ENCODE results near the gene BLOC1S1. TPM values are rescaled to one million over a fixed set of nuclear protein-coding genes. Genes with fewer than 3 reads are reported as not detected.

The BLOC1S1 gene
- total RNA-seq, 1 donor from 2014 or later, result 51.0 TPM

DNA sequence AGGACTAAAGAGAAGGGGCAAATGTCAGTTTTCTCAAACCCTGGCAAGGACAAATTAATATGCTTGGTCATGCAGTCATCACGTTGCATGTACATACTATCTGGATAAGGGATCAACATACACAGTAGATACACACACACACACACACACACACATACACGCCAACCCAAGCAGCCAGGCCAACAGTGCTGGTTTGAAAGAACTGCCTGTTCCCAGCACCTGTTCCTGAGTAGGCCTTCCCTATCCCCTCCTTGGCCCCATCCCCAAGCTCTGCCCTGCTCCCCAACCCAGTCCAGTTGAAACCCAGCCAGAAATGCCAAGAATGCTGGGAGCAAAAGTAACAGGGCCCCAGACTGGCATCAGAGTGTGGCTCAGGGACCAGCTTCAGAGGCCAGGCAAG is 12.6 kb upstream of the BLOC1S1 start:
- Mint-ChIP-seq H3K36me3 (ENCODE audit: low read depth, unreplicated experiment) (peaks cover 3% of the 10 kb centered on the region), H3K27ac (ENCODE audit: unreplicated experiment) (no peak overlapping the region)
- no peak for DNase-seq (ENCODE audit: low read depth)

DNA sequence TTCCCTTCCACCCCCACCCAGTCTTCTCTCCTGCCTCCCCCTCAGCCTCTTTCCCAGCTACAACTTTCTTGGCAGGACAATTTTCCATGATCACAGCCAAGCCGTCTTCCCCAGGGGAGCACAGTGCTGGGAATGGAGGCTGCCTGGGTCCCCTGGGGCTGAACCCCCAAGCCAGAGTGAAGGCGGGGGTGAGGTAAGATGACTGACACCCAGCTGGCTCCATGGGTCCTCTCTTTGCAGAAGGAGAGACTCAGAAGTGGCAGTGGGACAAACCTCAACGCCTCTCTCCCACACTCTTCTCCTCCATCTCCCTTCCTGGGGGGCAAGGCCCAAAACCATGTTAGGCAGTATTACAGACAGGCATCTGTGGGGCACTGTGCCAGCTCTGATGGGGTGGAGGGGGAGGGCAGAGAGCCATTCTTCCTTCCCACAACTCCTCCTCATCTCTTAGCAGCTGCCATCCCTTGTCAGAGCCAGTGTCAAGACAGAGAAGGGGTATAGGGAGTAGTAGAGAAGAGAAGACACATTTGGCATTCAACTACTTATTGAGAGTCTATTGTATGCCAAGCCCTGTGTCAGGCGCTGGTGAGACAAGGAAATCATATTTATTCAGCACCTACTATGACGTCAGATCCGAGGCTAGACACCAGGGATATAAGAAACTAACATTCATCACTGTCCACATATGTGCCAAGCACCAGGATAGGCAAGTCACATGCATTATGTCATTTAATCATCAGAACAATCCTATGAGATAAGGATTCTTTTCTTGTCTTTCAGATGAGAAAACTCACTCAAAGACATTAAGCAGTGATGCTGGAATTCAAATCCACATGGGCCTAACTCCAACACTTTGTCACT is 11.7 kb upstream of the BLOC1S1 start:
- Histone ChIP-seq H3K4me3 (ENCODE audit: insufficient read depth, low read depth, low read length) (no peak overlapping the region), H4K20me1 (ENCODE audit: insufficient read depth, low read length) (peaks cover 4% of the 10 kb centered on the region), H3K9ac (ENCODE audit: low read length) (no peak overlapping the region), H3K36me3 (ENCODE audit: insufficient read depth, low read length) (no peaks in the 10 kb centered on the region), H3K4me2 (ENCODE audit: low read length) (no peak overlapping the region), H3K27me3 (ENCODE audit: insufficient read depth, low read length) (peaks cover 3% of the 10 kb centered on the region), H3K9me3 (ENCODE audit: insufficient read depth, low read depth, low read length) (no peaks in the 10 kb centered on the region), H3K4me1 (ENCODE audit: insufficient read depth, low read length) (peaks cover 12% of the 10 kb centered on the region), H2AFZ (ENCODE audit: low read depth, low read length) (no peak overlapping the region), H3K79me2 (ENCODE audit: insufficient read depth, low read length) (peaks cover 37% of the 10 kb centered on the region), H3K27ac (ENCODE audit: low read depth, low read length) (no peak overlapping the region)
- no peak for TF ChIP-seq EZH2 (IDR thresholded peaks at IDR 0.05; ENCODE audit: insufficient read depth, low read length)
- TF ChIP-seq, protein P1, sequence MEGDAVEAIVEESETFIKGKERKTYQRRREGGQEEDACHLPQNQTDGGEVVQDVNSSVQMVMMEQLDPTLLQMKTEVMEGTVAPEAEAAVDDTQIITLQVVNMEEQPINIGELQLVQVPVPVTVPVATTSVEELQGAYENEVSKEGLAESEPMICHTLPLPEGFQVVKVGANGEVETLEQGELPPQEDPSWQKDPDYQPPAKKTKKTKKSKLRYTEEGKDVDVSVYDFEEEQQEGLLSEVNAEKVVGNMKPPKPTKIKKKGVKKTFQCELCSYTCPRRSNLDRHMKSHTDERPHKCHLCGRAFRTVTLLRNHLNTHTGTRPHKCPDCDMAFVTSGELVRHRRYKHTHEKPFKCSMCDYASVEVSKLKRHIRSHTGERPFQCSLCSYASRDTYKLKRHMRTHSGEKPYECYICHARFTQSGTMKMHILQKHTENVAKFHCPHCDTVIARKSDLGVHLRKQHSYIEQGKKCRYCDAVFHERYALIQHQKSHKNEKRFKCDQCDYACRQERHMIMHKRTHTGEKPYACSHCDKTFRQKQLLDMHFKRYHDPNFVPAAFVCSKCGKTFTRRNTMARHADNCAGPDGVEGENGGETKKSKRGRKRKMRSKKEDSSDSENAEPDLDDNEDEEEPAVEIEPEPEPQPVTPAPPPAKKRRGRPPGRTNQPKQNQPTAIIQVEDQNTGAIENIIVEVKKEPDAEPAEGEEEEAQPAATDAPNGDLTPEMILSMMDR (IDR thresholded peaks at IDR 0.05; ENCODE audit: insufficient read depth, low read depth, low read length), result no peak
- FAIRE-seq (no peak), DNase-seq (ENCODE audit: low read depth) (peak; percentile 54)
- Mint-ChIP-seq H3K36me3 (ENCODE audit: low read depth, unreplicated experiment) (peaks cover 3% of the 10 kb centered on the region), H3K9me3 (ENCODE audit: unreplicated experiment) (no peaks in the 10 kb centered on the region), H3K27ac (ENCODE audit: unreplicated experiment) (no peak overlapping the region), H3K4me1 (ENCODE audit: low read depth, unreplicated experiment) (peaks cover 17% of the 10 kb centered on the region), H3K27me3 (ENCODE audit: low read depth, unreplicated experiment) (peaks cover 13% of the 10 kb centered on the region), H3K4me3 (ENCODE audit: unreplicated experiment) (no peak overlapping the region)

More for the DNA sequence above, 12.6 kb upstream of the BLOC1S1 start:
- H3K4me2 ChIP-seq (ENCODE audit: low read length), result no peak overlapping the region
- H3K9ac ChIP-seq (ENCODE audit: low read length), result no peak overlapping the region
- Mint-ChIP-seq H3K4me1 (ENCODE audit: low read depth, unreplicated experiment) (peaks cover 14% of the 10 kb centered on the region), H3K4me3 (ENCODE audit: unreplicated experiment) (no peak overlapping the region), H3K9me3 (ENCODE audit: unreplicated experiment) (no peaks in the 10 kb centered on the region), H3K27me3 (ENCODE audit: low read depth, unreplicated experiment) (peaks cover 10% of the 10 kb centered on the region)
- H3K27me3 ChIP-seq (ENCODE audit: insufficient read depth, low read length), result no peaks in the 10 kb centered on the region
- H3K4me1 ChIP-seq (ENCODE audit: insufficient read depth, low read length), result peaks cover 12% of the 10 kb centered on the region
- no peak for FAIRE-seq
- no peaks in the 10 kb centered on the region for H3K36me3 ChIP-seq (ENCODE audit: insufficient read depth, low read length)
- H3K4me3 ChIP-seq (ENCODE audit: insufficient read depth, low read depth, low read length), result no peak overlapping the region
- peaks cover 37% of the 10 kb centered on the region for H3K79me2 ChIP-seq (ENCODE audit: insufficient read depth, low read length)
- no peaks in the 10 kb centered on the region for H3K9me3 ChIP-seq (ENCODE audit: insufficient read depth, low read depth, low read length)
- H3K27ac ChIP-seq (ENCODE audit: low read depth, low read length), result no peak overlapping the region
- no peak for TF ChIP-seq EZH2 (IDR thresholded peaks at IDR 0.05; ENCODE audit: insufficient read depth, low read length)
- TF ChIP-seq, protein P1 (IDR thresholded peaks at IDR 0.05; ENCODE audit: insufficient read depth, low read depth, low read length), result no peak
- no peak overlapping the region for H2AFZ ChIP-seq (ENCODE audit: low read depth, low read length)
- peaks cover 4% of the 10 kb centered on the region for H4K20me1 ChIP-seq (ENCODE audit: insufficient read depth, low read length)
